SH-SY5Y (cell line): ENCODE results near the gene GIGYF2.

Source experiments
- GATA2 ChIP-seq: IDR thresholded peaks from 2 replicates; pipeline ENCODE4 v1.6.1; 2011; ENCODE audit warnings: mild to moderate bottlenecking, low read depth, low read length
- GATA3 ChIP-seq: IDR thresholded peaks from 2 replicates; pipeline ENCODE4 v1.6.1; 2011; ENCODE audit warnings: low read depth, mild to moderate bottlenecking, low read length, moderate library complexity

- TF ChIP-seq GATA3 (no peak), GATA2 (no peak)
These were observed 139.8 kb downstream of the GIGYF2 start for GRCh38 chr2:232836934-232837333.
